HCT116 (cell line): ENCODE measurements around the gene FAM20C. TPM values are rescaled to one million over a fixed set of nuclear protein-coding genes. Genes with fewer than 3 reads are reported as not detected.

Experiments
- ATAC-seq: fragments of 200-7000 bp; cut with Tn5 transposase; 2 replicates; pipeline ENCODE4 v1.9.1; 2020; ENCODE audit warnings: mild to moderate bottlenecking, moderate library complexity
- BruUV-seq: library from RNA; stranded (reverse); fragments of 400-500 nt; replicated peaks from 2 replicates; lab custom pipeline; 2021; lab: Mats Ljungman, UMichigan
- CTCF ChIA-PET: fragments of 300-600 bp; sonication (Branson Sonifier 250); formaldehyde crosslinking; loops from one replicate; lab custom pipeline; 2021; ENCODE audit warnings: antibody characterized with exemption; lab: Charles Lee
- POLR2A ChIA-PET: fragments of 300-600, 350-600 bp; sonication (Branson Sonifier 250); formaldehyde crosslinking; loops from one replicate; lab custom pipeline; 2021; ENCODE audit warnings: antibody characterized with exemption; lab: Charles Lee
- RAD21 ChIA-PET, 2 experiments: fragments of 300-600 bp; sonication (Branson Sonifier 250); formaldehyde crosslinking; loops; one replicate each; lab custom pipeline; 2023; ENCODE audit warnings: low total read pairs in 2 of 2; ENCODE audit not compliant: uncharacterized antibody in 2 of 2, unreplicated experiment in 2 of 2, low non-redundant PET in 1 of 2; lab: Charles Lee
- DNase-seq: peaks from one replicate; pipeline ENCODE4 v3.0.0-alpha.2; 2010; ENCODE audit warnings: low read depth, low spot score
- H2AFZ ChIP-seq: fragments of 200-600 bp; shearing (Covaris generic), sonication (generic); 2 replicates; pipeline ENCODE4 v1.6.1; 2017; ENCODE audit warnings: low read depth, mixed run types, mixed read lengths, antibody characterized with exemption, low read length; ENCODE audit not compliant: poor library complexity, severe bottlenecking
- H3K27ac ChIP-seq: 2 replicates; pipeline ENCODE4 v1.5.1; 2012; ENCODE audit warnings: low read depth, low read length
- H3K27me3 ChIP-seq: fragments of 200-600 bp; sonication (generic); 2 replicates; pipeline ENCODE4 v1.6.1; 2016; ENCODE audit warnings: mixed run types, low read length, mixed read lengths; ENCODE audit not compliant: insufficient read depth
- H3K36me3 ChIP-seq, 2 experiments: fragments of 200-500 bp in 1 of 2; fragments of 200-600 bp in 1 of 2; sonication (Bioruptor generic) in 1 of 2; sonication (generic) in 1 of 2; 2 replicates each; pipeline versions ENCODE4 v1.5.1 to v1.6.1; 2014 to 2016; ENCODE audit warnings: low read length in 2 of 2, inconsistent platforms in 1 of 2, mixed read lengths in 1 of 2, mixed run types in 1 of 2; ENCODE audit not compliant: insufficient read depth in 2 of 2, control insufficient read depth in 1 of 2
- H3K4me1 ChIP-seq, 2 experiments: fragments of 200-600 bp in 1 of 2; sonication (generic) in 1 of 2; 2 replicates each; pipeline versions ENCODE4 v1.5.1 to v1.6.1; 2012 to 2017; ENCODE audit warnings: low read length in 2 of 2, inconsistent platforms in 1 of 2, mild to moderate bottlenecking in 1 of 2, mixed read lengths in 1 of 2, mixed run types in 1 of 2, moderate library complexity in 1 of 2; ENCODE audit not compliant: insufficient read depth in 2 of 2, control insufficient read depth in 1 of 2
- H3K4me2 ChIP-seq: fragments of 200-600 bp; sonication (generic); 2 replicates; pipeline ENCODE4 v1.6.1; 2017; ENCODE audit warnings: mixed run types, low read length, mixed read lengths
- H3K4me3 ChIP-seq, 2 experiments: fragments of 200-600 bp in 1 of 2; sonication (generic) in 1 of 2; replicated peaks in 1 of 2; 2 replicates each; pipeline ENCODE4 v1.5.1; 2011 to 2016; ENCODE audit warnings: low read length in 2 of 2, control low read depth in 1 of 2, low read depth in 1 of 2, mild to moderate bottlenecking in 1 of 2, mixed read lengths in 1 of 2, mixed run types in 1 of 2
- H3K79me2 ChIP-seq: fragments of 200-600 bp; sonication (generic); 2 replicates; pipeline ENCODE4 v1.6.1; 2017; ENCODE audit warnings: mild to moderate bottlenecking, mixed run types, low read length, moderate library complexity, mixed read lengths; ENCODE audit not compliant: insufficient read depth
- H3K9ac ChIP-seq: fragments of 200-600 bp; sonication (generic); 2 replicates; pipeline ENCODE4 v1.6.1; 2016; ENCODE audit warnings: low read length, mixed read lengths
- H3K9me2 ChIP-seq: fragments of 200-600 bp; sonication (generic), shearing (Covaris generic); 2 replicates; pipeline ENCODE4 v1.6.1; 2017; ENCODE audit warnings: mixed run types, mild to moderate bottlenecking, moderate library complexity; ENCODE audit not compliant: insufficient read depth
- H3K9me3 ChIP-seq, 2 experiments: fragments of 200-500 bp in 1 of 2; fragments of 200-600 bp in 1 of 2; sonication (Bioruptor generic) in 1 of 2; sonication (generic) in 1 of 2; 2 replicates each; pipeline ENCODE4 v1.6.1; 2014 to 2017; ENCODE audit warnings: low read length in 2 of 2, mixed read lengths in 2 of 2, inconsistent platforms in 1 of 2, low read depth in 1 of 2, mild to moderate bottlenecking in 1 of 2, mixed run types in 1 of 2, moderate library complexity in 1 of 2; ENCODE audit not compliant: control insufficient read depth in 1 of 2, insufficient read depth in 1 of 2
- H4K20me1 ChIP-seq: fragments of 200-600 bp; sonication (generic), shearing (Covaris generic); 2 replicates; pipeline ENCODE4 v1.6.1; 2017; ENCODE audit warnings: mixed run types, mild to moderate bottlenecking, moderate library complexity; ENCODE audit not compliant: insufficient read depth
- CEBPB ChIP-seq: IDR thresholded peaks from 2 replicates; pipeline ENCODE4 v1.6.1; 2012; ENCODE audit warnings: low read depth
- JUND ChIP-seq: IDR thresholded peaks from 2 replicates; pipeline ENCODE4 v1.6.1; 2012
- SRF ChIP-seq: IDR thresholded peaks from 2 replicates; pipeline ENCODE4 v1.6.1; 2012; ENCODE audit warnings: low read depth
- ZNF274 ChIP-seq: fragments of 200-500 bp; sonication (Bioruptor generic); IDR thresholded peaks from 2 replicates; pipeline ENCODE4 v1.6.1; 2014; ENCODE audit warnings: mild to moderate bottlenecking, low read depth, low read length, inconsistent platforms
- intact Hi-C: fragments of 100-400 bp; cut with micrococcal nuclease; formaldehyde crosslinking; loops from 2 replicates; pipeline ENCODE4 v1.10.0; 2022
- total RNA-seq: library from RNA; stranded (reverse); gene quantifications from one replicate; pipeline ENCODE4 v1.2.1, GENCODE V29; 2021; ENCODE audit not compliant: unreplicated experiment
- TF ChIP-seq, protein P1 (sequence below): IDR thresholded peaks from 2 replicates; pipeline ENCODE4 v1.6.1; 2012; ENCODE audit warnings: low read depth

FAM20C gene
- total RNA-seq, 1 experiment from 2014 or later = 27.1 TPM

DNA sequence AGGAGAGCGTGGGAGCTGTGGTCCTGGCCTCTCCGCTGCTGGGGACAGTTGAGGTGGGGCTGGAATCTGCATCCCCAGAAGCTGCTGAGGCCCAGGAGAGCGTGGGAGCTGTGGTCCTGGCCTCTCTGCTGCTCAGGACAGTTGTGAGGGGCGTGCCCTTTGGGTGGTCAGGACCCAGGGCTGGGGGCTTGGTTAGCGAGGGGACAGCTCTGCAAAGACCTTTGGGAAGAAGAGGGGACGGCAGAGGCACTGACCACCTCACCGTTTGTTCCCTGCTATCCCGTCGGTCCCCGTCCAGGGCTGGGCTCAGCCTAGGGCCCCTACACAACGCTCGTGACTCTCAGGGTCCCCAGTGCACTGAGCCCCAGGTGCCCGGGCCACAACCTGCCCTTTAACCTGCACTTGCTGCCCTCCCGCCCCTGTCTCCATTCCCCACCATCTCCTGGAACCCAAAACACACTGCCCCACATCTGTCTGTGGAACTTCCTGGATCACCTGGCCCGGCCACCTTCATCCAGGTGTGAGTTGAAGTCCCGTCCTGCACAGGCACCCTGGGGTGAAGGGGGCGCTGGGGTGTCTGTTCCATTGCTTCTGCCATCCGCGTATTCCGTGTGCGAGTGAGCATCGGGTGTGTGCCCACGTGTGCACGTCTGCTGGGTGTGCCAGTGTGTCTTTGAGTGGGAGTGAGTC lies 111.7 kb downstream of the FAM20C start:
- Histone ChIP-seq H4K20me1 (no peaks in the 10 kb centered on the region), H3K9me3 (peaks cover 0 to 3% of the 10 kb centered on the region in 2 experiments; a peak in 2 of 4 replicates), H3K4me1 (no peaks in the 10 kb centered on the region), H3K4me2 (no peak overlapping the region), H3K27ac (no peak overlapping the region), H3K4me3 (no peak overlapping the region), H3K9me2 (no peaks in the 10 kb centered on the region), H3K9ac (no peak overlapping the region), H3K27me3 (no peaks in the 10 kb centered on the region), H2AFZ (no peak overlapping the region), H3K79me2 (no peaks in the 10 kb centered on the region), H3K36me3 (no peaks in the 10 kb centered on the region)
- no peak for ATAC-seq
- BruUV-seq = no TSS peak
- ChIA-PET POLR2A (no interaction called here), RAD21 (no interaction called here), CTCF (no interaction called here)
- intact Hi-C loops = no loop called here
- TF ChIP-seq ZNF274 (no peak), SRF (no peak), CEBPB (no peak), JUND (no peak)
- TF ChIP-seq, protein P1, sequence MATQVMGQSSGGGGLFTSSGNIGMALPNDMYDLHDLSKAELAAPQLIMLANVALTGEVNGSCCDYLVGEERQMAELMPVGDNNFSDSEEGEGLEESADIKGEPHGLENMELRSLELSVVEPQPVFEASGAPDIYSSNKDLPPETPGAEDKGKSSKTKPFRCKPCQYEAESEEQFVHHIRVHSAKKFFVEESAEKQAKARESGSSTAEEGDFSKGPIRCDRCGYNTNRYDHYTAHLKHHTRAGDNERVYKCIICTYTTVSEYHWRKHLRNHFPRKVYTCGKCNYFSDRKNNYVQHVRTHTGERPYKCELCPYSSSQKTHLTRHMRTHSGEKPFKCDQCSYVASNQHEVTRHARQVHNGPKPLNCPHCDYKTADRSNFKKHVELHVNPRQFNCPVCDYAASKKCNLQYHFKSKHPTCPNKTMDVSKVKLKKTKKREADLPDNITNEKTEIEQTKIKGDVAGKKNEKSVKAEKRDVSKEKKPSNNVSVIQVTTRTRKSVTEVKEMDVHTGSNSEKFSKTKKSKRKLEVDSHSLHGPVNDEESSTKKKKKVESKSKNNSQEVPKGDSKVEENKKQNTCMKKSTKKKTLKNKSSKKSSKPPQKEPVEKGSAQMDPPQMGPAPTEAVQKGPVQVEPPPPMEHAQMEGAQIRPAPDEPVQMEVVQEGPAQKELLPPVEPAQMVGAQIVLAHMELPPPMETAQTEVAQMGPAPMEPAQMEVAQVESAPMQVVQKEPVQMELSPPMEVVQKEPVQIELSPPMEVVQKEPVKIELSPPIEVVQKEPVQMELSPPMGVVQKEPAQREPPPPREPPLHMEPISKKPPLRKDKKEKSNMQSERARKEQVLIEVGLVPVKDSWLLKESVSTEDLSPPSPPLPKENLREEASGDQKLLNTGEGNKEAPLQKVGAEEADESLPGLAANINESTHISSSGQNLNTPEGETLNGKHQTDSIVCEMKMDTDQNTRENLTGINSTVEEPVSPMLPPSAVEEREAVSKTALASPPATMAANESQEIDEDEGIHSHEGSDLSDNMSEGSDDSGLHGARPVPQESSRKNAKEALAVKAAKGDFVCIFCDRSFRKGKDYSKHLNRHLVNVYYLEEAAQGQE = no peak
- no peak for DNase-seq
